K562 (cell line): ENCODE results near the gene ZDHHC12. TPM values are rescaled to one million over a fixed set of nuclear protein-coding genes. Genes with fewer than 3 reads are reported as not detected.

Experiments
- BCOR ChIP-seq: fragments of 450-650 bp; IDR thresholded peaks from 2 replicates; pipeline ENCODE4 v1.6.1; 2016
- BDP1 ChIP-seq: IDR thresholded peaks from 3 replicates; pipeline ENCODE4 v1.6.1; 2011; ENCODE audit not compliant: insufficient read length, insufficient read depth
- BRD9 ChIP-seq: fragments of 450-650 bp; IDR thresholded peaks from 2 replicates; pipeline ENCODE4 v1.6.1; 2018; ENCODE audit warnings: low read depth; ENCODE audit not compliant: partially characterized antibody
- CAMTA2 ChIP-seq: fragments of 250-450 bp; sonication (Bioruptor Pico); conservative IDR thresholded peaks from 2 replicates; pipeline ENCODE4 v1.5.1; 2022
- ELF2 ChIP-seq: fragments of 250-450 bp; sonication (Bioruptor Pico); IDR thresholded peaks from 2 replicates; pipeline ENCODE4 v1.5.0; 2021; ENCODE audit warnings: mild to moderate bottlenecking
- EP400 ChIP-seq: fragments of 450-650 bp; IDR thresholded peaks from 2 replicates; pipeline ENCODE4 v1.6.1; 2017; ENCODE audit warnings: antibody characterized with exemption, mild to moderate bottlenecking, moderate library complexity
- HNRNPLL ChIP-seq: fragments of 200-400 bp; formaldehyde crosslinking; IDR thresholded peaks from 2 replicates; pipeline ENCODE4 v1.6.1; 2017; ENCODE audit warnings: low read length, low read depth, mild to moderate bottlenecking; ENCODE audit not compliant: poor library complexity, severe bottlenecking
- MCM3 ChIP-seq: fragments of 450-650 bp; IDR thresholded peaks from 2 replicates; pipeline ENCODE4 v1.6.1; 2016
- NR1H2 ChIP-seq: sonication (generic); formaldehyde crosslinking; IDR thresholded peaks from 2 replicates; pipeline ENCODE4 v1.4.0; 2020; ENCODE audit warnings: mild to moderate bottlenecking, missing genetic modification reagents
- RBM25 ChIP-seq: fragments of 200-400 bp; formaldehyde crosslinking; IDR thresholded peaks from 2 replicates; pipeline ENCODE4 v1.6.1; 2018; ENCODE audit warnings: low read length, low read depth, moderate library complexity; ENCODE audit not compliant: severe bottlenecking
- TFAM ChIP-seq: fragments of 250-450 bp; sonication (Bioruptor Pico); conservative IDR thresholded peaks from 2 replicates; pipeline ENCODE4 v1.5.0; 2021; ENCODE audit warnings: mild to moderate bottlenecking, moderate library complexity
- ZNF311 ChIP-seq: fragments of 250-450 bp; sonication (Bioruptor Pico); IDR thresholded peaks from 2 replicates; pipeline ENCODE4 v1.4.0; 2020; ENCODE audit warnings: mild to moderate bottlenecking, moderate library complexity
- ZNF778 ChIP-seq: fragments of 450-650 bp; formaldehyde crosslinking; IDR thresholded peaks from 2 replicates; pipeline ENCODE4 v1.4.0; 2020; ENCODE audit warnings: mild to moderate bottlenecking, moderate library complexity
- polyA plus RNA-seq, 8 experiments: library from polyadenylated mRNA; depleted of rRNA in 4 of 8; stranded (reverse) in 5 of 8; unstranded in 3 of 8; fragments of >200 nt; fragmentation: Nextera tagmentation in 2 of 8; fragmentation: Illumina TruSeq in 1 of 8; extraction: Ambion mirVana in 2 of 8; extraction: Trizol in 1 of 8; gene quantifications; 2 replicates each; pipeline versions ENCODE4 v1.2.1 to v1.2.3, GENCODE V29; 2011 to 2014; ENCODE audit warnings: inconsistent platforms in 1 of 8, missing spikeins in 1 of 8
- total RNA-seq, 7 experiments: library from RNA; depleted of rRNA in 6 of 7; stranded (reverse); fragments of >200 nt in 6 of 7; fragmentation: Illumina TruSeq in 2 of 7; extraction: Trizol in 2 of 7; gene quantifications; 2 replicates each; pipeline versions ENCODE4 v1.2.1 to v1.2.3, GENCODE V29; 2011 to 2021; ENCODE audit warnings: low replicate concordance in 1 of 7
- TF ChIP-seq, protein P1 (sequence below): fragments of 200-400 bp; formaldehyde crosslinking; IDR thresholded peaks from 2 replicates; pipeline ENCODE4 v1.6.1; 2017; ENCODE audit warnings: mild to moderate bottlenecking, low read depth, low read length, moderate library complexity
- TF ChIP-seq, protein P2 (sequence below): sonication (generic); formaldehyde crosslinking; IDR thresholded peaks from 2 replicates; pipeline ENCODE4 v1.8.0; 2022; ENCODE audit warnings: mild to moderate bottlenecking, missing genetic modification reagents, borderline replicate concordance
- TF ChIP-seq, protein P3 (sequence below): fragments of 150-350 bp; conservative IDR thresholded peaks from 2 replicates; pipeline ENCODE4 v1.6.1; 2014; ENCODE audit warnings: low read length
- TF ChIP-seq, protein P4 (sequence below): fragments of 250-450 bp; sonication (Bioruptor Pico); IDR thresholded peaks from 2 replicates; pipeline ENCODE4 v1.5.0; 2021

ZDHHC12 gene
- total and polyA plus RNA-seq, 9 of the 15 experiments (the other 6 are each of a cell fraction or from before 2014, with no cell fraction given): 0.21 to 38.0 (median 13.8) TPM

DNA sequence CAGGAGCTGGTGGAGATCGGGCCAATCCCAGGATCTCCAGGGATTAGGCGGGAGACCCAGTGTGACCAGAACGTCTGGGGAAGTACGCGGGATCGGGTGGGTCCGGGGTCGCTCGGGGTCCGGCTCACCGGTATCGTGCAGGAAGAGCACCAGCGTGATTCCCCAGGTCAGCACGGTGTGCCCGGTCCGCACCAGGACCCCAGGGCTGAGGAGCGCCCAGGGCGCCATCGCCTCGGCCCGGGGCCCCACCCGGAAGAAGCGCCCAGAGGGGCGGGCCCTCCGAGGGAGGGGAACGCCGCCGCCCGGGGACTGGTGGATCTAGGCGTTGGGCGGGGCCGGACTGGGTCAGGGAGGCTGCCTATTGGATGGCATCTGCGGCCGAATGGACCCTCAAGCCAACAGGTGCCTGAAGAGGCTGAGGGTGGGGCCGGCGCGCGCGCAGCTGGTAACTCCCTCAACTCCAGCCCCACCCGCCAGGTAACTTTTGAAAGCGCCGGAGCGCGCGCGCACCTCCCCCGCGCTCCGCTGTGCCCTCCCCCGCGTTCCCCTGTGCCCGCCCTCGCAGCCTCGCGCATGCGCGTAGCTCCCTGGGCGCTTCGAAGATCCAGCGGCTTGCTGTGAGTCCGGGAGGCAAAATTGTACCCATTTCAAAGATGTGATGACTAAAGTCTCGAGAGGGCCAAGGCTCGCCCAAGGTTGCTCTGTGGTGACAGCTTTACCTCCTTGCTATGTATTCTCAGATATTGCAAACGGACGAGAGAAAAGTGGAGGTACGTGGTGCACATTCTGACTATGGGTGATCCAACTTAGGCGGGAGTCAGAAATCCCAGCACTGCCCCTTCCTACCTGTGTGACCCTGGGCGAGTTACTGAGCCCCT lies at the start of gene ZDHHC12 (continued):
- TF ChIP-seq ZNF778 (CRISPR knock-in tag) (no peak), NR1H2 (CRISPR knock-in tag) (no peak), CAMTA2 (CRISPR knock-in tag) (no peak), RBM25 (peak; percentile 97), BRD9 (peak; percentile 70), ELF2 (CRISPR knock-in tag) (peak; percentile 90), BCOR (peak; percentile 100), BDP1 (no peak), MCM3 (no peak), TFAM (CRISPR knock-in tag) (no peak), EP400 (peak; percentile 27; the same call in 1 of the 2 replicates), HNRNPLL (peak; percentile 46), ZNF311 (CRISPR knock-in tag) (no peak)
- TF ChIP-seq, protein P1, sequence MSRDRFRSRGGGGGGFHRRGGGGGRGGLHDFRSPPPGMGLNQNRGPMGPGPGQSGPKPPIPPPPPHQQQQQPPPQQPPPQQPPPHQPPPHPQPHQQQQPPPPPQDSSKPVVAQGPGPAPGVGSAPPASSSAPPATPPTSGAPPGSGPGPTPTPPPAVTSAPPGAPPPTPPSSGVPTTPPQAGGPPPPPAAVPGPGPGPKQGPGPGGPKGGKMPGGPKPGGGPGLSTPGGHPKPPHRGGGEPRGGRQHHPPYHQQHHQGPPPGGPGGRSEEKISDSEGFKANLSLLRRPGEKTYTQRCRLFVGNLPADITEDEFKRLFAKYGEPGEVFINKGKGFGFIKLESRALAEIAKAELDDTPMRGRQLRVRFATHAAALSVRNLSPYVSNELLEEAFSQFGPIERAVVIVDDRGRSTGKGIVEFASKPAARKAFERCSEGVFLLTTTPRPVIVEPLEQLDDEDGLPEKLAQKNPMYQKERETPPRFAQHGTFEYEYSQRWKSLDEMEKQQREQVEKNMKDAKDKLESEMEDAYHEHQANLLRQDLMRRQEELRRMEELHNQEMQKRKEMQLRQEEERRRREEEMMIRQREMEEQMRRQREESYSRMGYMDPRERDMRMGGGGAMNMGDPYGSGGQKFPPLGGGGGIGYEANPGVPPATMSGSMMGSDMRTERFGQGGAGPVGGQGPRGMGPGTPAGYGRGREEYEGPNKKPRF: no peak
- TF ChIP-seq, protein P2, sequence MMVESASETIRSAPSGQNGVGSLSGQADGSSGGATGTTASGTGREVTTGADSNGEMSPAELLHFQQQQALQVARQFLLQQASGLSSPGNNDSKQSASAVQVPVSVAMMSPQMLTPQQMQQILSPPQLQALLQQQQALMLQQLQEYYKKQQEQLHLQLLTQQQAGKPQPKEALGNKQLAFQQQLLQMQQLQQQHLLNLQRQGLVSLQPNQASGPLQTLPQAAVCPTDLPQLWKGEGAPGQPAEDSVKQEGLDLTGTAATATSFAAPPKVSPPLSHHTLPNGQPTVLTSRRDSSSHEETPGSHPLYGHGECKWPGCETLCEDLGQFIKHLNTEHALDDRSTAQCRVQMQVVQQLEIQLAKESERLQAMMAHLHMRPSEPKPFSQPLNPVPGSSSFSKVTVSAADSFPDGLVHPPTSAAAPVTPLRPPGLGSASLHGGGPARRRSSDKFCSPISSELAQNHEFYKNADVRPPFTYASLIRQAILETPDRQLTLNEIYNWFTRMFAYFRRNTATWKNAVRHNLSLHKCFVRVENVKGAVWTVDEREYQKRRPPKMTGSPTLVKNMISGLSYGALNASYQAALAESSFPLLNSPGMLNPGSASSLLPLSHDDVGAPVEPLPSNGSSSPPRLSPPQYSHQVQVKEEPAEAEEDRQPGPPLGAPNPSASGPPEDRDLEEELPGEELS (CRISPR knock-in tag): no peak; the same call in 1 of the 2 replicates
- TF ChIP-seq, protein P3, sequence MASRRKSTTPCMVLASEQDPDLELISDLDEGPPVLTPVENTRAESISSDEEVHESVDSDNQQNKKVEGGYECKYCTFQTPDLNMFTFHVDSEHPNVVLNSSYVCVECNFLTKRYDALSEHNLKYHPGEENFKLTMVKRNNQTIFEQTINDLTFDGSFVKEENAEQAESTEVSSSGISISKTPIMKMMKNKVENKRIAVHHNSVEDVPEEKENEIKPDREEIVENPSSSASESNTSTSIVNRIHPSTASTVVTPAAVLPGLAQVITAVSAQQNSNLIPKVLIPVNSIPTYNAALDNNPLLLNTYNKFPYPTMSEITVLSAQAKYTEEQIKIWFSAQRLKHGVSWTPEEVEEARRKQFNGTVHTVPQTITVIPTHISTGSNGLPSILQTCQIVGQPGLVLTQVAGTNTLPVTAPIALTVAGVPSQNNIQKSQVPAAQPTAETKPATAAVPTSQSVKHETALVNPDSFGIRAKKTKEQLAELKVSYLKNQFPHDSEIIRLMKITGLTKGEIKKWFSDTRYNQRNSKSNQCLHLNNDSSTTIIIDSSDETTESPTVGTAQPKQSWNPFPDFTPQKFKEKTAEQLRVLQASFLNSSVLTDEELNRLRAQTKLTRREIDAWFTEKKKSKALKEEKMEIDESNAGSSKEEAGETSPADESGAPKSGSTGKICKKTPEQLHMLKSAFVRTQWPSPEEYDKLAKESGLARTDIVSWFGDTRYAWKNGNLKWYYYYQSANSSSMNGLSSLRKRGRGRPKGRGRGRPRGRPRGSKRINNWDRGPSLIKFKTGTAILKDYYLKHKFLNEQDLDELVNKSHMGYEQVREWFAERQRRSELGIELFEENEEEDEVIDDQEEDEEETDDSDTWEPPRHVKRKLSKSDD: 0 out of 2 replicates have a peak, but pooled peaks have one; percentile 15
- TF ChIP-seq, protein P4, sequence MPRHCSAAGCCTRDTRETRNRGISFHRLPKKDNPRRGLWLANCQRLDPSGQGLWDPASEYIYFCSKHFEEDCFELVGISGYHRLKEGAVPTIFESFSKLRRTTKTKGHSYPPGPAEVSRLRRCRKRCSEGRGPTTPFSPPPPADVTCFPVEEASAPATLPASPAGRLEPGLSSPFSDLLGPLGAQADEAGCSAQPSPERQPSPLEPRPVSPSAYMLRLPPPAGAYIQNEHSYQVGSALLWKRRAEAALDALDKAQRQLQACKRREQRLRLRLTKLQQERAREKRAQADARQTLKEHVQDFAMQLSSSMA (CRISPR knock-in tag): 0 out of 2 replicates have a peak, but pooled peaks have one; percentile 66
